Activated CD8-positive, alpha-beta memory T cell treated with anti-CD3 and anti-CD28 coated beads, Interleukin-2, amount 50 U/mL, for 1 hour (primary cell): ENCODE data around the gene PRKN.

Experiments used
- DNase-seq: peaks from one replicate; pipeline ENCODE4 v3.0.0-alpha.2; 2020; ENCODE audit errors: extremely low read depth

Gene PRKN

GRCh38 chr6:161804838-161805237 is 922.7 kb downstream of the PRKN start:
- DNase-seq = no peak

- DNase-seq = no peak
Measured at GRCh38 chr6:161803131-161803530, 924.4 kb downstream of the PRKN start.

GRCh38 chr6:161802231-161802630 is 925.3 kb downstream of the PRKN start:
- DNase-seq = no peak

- DNase-seq = no peak
Measured at GRCh38 chr6:161798844-161799394, 928.6 kb downstream of the PRKN start.

GRCh38 chr6:161796681-161797080 is 930.9 kb downstream of the PRKN start:
- no peak for DNase-seq

GRCh38 chr6:161792851-161793493 is 934.6 kb downstream of the PRKN start:
- DNase-seq = no peak

- no peak for DNase-seq
Measured at GRCh38 chr6:161788531-161788930, 939.0 kb downstream of the PRKN start.

- no peak for DNase-seq
Measured at GRCh38 chr6:161772176-161772575, 955.4 kb downstream of the PRKN start.

GRCh38 chr6:161761966-161762365 is 965.6 kb downstream of the PRKN start:
- no peak for DNase-seq

- DNase-seq = no peak
Measured at GRCh38 chr6:161755080-161755479, 972.5 kb downstream of the PRKN start.

GRCh38 chr6:161750686-161751085 is 976.9 kb downstream of the PRKN start:
- no peak for DNase-seq

GRCh38 chr6:161749576-161749975 is 978.0 kb downstream of the PRKN start:
- no peak for DNase-seq

- no peak for DNase-seq
Measured at GRCh38 chr6:161748535-161749416, 978.8 kb downstream of the PRKN start.

GRCh38 chr6:161747506-161747905 is 980.1 kb downstream of the PRKN start:
- DNase-seq = no peak

GRCh38 chr6:161745594-161746141 is 981.9 kb downstream of the PRKN start:
- no peak for DNase-seq

- no peak for DNase-seq
Measured at GRCh38 chr6:161745128-161745527, 982.4 kb downstream of the PRKN start.

GRCh38 chr6:161744211-161745067 is 983.1 kb downstream of the PRKN start:
- DNase-seq = no peak

- no peak for DNase-seq
Measured at GRCh38 chr6:161743509-161744178, 983.9 kb downstream of the PRKN start.

- DNase-seq = no peak
Measured at GRCh38 chr6:161740486-161740885, 987.1 kb downstream of the PRKN start.

- no peak for DNase-seq
Measured at GRCh38 chr6:161736781-161737292, 990.7 kb downstream of the PRKN start.

- DNase-seq = no peak
Measured at GRCh38 chr6:161736326-161736725, 991.2 kb downstream of the PRKN start.
